GM21423 (cell line): ENCODE measurements around the gene GOLIM4.
"Not testable (repeated sequence)": the region's sequence is repeated elsewhere in the genome, so short reads cannot be mapped to it uniquely, and the experiment has no call there.

ENCODE experiments used
- ATAC-seq: cut with Tn5 transposase; IDR thresholded peaks from one replicate; pipeline ENCODE4 v1.9.1; 2021; ENCODE audit warnings: mild to moderate bottlenecking, moderate library complexity; ENCODE audit not compliant: unreplicated experiment

GOLIM4 gene

GRCh38 chr3:168077091-168077490 is 18.6 kb downstream of the GOLIM4 start:
- no peak for ATAC-seq

DNA sequence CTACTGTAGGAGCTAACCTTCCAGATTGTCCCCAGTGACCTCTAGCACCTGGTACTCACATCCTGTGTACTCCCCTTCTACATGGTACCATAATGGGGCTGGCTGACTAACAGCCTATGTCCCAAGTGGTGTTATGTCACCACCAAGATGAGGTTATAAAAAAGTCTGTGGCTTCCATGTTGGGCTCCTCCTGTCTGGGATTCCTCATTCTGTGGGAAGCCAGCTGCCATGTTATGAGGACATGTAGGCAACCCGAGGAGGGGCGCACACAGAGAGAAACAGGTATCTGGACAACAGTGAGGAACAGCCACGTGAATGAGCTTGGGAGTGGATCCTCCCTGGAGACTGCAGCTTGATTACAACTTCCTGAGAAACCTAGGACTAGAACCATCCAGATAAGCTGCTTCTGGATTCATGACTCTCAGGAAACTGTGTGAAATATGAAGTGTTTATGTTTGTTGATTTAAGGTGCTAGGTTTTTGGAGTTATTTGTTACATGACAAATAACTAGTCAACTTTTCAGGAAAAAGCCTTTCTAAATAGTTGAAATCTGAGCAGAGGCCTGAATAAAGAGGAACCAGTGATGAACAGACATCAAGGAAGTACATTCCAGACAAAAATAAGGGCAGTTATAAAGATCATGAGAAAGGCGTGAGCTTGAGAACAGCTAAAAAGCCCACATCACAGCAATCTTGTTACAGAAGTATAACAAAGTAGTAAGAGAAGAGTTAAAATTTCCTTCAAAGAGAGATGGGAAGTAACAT is 21.7 kb downstream of the GOLIM4 start:
- ATAC-seq, result peak; percentile 46

DNA sequence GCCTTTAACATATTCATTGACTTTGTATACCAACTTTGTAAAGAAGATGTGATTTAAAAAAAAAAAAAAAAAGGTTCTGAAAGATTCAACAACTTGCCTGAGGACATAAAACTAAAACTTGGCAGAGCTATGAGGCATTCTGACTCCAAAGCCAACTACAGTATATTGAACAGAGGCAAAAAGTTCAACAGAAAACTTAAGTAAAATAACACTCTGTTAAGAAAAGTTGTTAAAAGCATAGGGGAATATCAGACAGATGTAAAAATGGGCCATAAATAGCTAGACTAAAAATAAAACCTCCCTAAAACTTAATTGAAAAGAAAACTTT is 23.4 kb downstream of the GOLIM4 start:
- ATAC-seq, result no peak

- ATAC-seq, result no peak
Measured at GRCh38 chr3:168071591-168072322, 24.0 kb downstream of the GOLIM4 start.

- no peak for ATAC-seq
Measured at GRCh38 chr3:168070919-168071318, 24.8 kb downstream of the GOLIM4 start.

GRCh38 chr3:168068346-168068745 is 27.4 kb downstream of the GOLIM4 start:
- no peak for ATAC-seq

- ATAC-seq, result peak; percentile 35
Measured at GRCh38 chr3:168066882-168067281, 28.8 kb downstream of the GOLIM4 start.

DNA sequence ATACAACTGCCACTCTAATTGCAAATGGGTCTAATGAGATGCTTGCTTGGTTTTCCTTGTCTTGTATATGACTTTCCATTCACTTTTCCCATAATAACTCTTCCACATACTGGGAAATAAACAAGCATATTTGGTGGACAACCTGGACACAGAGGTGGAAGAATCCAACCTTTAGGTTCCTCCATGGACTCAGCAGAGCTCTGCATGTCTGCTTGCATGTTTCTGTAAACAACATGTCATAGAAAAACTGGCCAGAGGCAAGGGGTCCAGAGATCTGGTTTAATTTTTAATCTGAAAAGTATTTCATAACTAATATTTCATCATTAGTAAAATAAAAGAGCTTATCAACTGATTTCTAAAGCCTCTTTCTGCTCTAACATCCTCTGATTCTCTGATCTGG is 30.2 kb downstream of the GOLIM4 start:
- no peak for ATAC-seq

DNA sequence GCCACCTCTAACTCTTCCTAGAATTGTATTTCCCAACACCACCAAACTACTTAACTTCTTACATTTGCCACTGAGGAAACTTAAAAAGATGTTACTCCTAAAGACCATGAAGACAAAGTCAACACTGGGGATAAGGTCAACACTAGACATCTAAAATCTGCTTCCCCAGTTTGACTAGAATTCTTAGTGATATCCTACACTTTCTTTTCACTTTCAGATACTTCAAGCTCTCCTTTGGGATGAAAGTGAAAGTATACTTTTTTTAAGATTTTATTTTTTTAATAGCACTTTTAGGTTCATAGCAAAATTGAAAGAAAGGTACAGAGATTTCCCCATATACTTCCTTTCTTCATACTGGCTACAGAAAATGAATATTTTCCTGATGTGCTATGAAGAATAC is 32.6 kb downstream of the GOLIM4 start:
- ATAC-seq, result no peak

DNA sequence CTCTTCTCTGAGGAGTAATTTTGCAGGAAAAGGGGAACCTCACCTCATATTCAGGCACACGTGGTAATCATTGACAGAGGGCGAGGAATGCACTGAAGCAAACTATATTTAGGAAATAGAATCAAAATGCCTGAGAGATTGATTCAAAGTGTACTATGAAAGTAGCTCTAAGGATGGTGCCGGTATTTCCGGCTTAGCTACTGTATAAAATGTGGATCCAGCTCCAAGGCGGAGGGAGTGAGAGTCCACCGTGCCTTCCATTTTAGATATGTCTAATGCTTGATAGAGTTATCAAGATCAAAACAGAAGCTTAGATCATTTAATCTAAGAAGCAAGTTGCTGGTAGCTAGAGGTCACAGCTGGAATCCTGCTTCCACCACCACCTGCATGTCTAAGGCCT is 33.0 kb downstream of the GOLIM4 start:
- ATAC-seq, result no peak

DNA sequence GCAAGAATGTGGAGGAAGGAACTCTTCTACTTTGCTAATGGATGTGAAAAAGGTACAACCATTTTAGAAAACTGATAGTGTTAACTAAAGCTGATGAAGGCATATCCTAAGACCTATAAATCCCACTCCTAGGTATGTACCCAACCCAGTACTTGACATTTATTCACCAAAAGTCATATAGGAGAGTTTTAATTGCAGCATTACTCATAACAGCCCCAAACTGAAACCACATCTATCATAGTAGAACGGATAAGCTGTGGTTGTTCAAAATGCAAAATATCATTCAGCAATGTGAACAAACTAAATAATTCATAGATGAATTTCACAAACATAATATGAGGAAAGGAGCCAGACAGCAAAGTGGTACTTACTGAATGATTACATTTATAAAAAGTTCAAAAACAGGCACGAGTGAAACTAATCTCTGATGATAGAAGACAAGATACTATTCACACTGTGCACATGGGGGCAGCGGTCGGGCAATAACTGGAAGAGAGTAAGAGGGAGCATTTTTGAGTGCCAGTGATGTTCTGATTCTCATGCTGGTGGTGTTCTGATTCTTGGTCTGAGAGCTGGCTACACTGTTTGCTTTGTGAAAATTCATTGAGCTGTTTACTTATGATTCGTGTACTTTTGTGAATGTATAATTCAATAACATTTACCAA is 34.3 kb downstream of the GOLIM4 start:
- peak; percentile 90 for ATAC-seq

GRCh38 chr3:168060317-168060716 is 35.4 kb downstream of the GOLIM4 start:
- ATAC-seq, result no peak

GRCh38 chr3:168058481-168058880 is 37.2 kb downstream of the GOLIM4 start:
- ATAC-seq, result no peak

DNA sequence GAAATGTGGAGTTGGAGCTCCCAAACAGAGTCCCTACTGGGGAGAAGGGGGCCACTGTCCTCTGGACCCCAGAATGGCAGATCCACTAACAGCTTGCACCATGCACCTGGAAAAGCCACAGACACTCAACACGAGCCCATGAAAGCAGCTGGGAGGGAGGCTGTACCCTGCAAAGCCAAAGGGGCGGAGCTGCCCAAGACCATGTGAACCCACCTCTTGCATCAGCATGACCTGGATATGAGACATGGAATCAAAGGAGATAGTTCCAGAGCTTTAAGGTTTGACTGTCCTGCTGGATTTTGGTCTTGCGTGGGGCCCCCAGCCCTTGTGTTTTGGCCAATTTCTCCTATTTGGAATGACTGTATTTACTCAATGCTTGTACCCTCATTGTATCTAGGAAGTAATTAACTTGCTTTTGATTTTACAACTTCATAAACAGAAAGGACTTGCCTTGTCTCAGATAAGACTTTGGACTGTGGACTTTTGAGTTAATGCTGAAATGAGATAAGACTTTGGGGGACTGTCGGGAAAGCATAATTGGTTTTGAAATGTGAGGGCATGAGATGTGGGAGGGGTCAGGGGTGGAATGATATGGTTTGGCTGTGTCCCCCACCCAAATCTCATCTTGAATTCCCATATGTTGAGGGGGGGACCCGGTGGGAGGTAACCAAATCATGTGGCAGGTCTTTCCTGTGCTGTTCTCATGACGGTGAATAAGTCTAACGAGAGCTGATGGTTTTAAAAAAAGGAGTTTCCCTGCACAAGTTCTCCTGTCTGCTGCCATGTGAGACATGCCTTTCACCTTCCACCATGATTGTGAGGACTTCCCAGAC is 39.1 kb downstream of the GOLIM4 start:
- not testable (repeated sequence) for ATAC-seq

DNA sequence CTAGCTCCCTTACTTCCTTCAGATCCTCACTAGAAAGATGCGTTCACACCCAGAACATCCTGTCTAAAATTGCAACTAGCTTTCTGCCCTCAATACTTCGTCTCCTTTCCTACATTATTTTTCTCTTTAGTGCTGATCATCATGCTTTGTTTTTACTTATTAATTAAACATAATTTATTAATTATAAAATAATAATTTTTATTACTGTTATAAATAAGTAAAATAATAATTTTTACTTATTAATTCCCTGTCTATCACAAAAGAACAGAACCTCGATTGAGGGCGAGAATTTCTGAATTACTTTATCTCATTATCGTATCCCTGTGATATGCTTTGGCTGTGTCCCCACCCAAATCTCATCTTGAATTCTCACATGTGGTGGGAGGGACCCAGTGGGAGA is 41.3 kb downstream of the GOLIM4 start:
- ATAC-seq, result no peak

- ATAC-seq, result no peak
Measured at GRCh38 chr3:168053115-168053514, 42.6 kb downstream of the GOLIM4 start.

GRCh38 chr3:168052515-168052914 is 43.2 kb downstream of the GOLIM4 start:
- ATAC-seq, result no peak

- ATAC-seq, result peak; percentile 56
Measured at GRCh38 chr3:168051531-168052471, 43.9 kb downstream of the GOLIM4 start.

- no peak for ATAC-seq
Measured at GRCh38 chr3:168051070-168051469, 44.7 kb downstream of the GOLIM4 start.

DNA sequence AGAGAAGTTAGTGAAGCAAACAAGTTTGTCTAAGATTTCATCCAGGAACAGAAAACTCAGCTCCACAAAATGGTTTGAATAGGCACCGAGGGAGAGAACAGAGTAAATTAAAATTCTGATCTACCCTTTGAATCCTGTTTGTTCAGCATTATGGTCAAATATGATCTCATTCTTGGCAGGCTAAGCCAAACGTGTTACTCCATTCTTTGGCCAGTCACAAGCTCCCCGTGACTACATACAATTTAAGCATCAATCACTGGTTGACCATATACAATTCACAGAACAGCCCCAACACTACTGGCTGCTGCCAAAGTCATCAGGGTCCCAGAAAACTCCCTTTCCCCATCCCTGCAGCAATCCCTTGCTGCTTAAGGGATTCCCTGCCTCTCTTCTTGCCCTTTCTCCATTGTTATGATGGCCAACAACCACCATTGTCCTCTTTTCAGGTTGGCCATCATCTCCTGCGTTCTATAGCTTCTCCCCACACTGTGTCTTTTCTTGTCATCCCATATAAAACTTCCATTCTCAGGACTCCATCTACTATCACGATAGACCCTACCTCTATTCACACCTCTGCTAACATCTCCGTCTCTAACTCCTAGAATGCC is 46.3 kb downstream of the GOLIM4 start:
- ATAC-seq, result no peak
